Stimulated activated CD4-positive, alpha-beta T cell treated with anti-CD3 and anti-CD28 coated beads, Interleukin-4, amount 100 ng/mL, for 4 hours (primary cell): ENCODE data around the gene CAMK1D.
A peak's percentile ranks its signal among the peaks of the same experiment; 100 is the strongest.
"Not testable (repeated sequence)": the region's sequence is repeated elsewhere in the genome, so short reads cannot be mapped to it uniquely, and the experiment has no call there.

Experiments
- DNase-seq, 2 experiments: peaks; one replicate each; pipeline ENCODE4 v3.0.0-alpha.2; 2020

The CAMK1D gene

GRCh38 chr10:12431151-12432101 lies 82.1 kb downstream of the CAMK1D start:
- DNase-seq = no peak

GRCh38 chr10:12432402-12433189 lies 83.2 kb downstream of the CAMK1D start:
- no peak for DNase-seq

- no peak for DNase-seq
Measured at GRCh38 chr10:12434277-12434676, 84.9 kb downstream of the CAMK1D start.

- DNase-seq = not testable (repeated sequence)
Measured at GRCh38 chr10:12434677-12435076, 85.3 kb downstream of the CAMK1D start.

- DNase-seq = no peak
Measured at GRCh38 chr10:12435348-12435747, 86.0 kb downstream of the CAMK1D start.

- no peak for DNase-seq
Measured at GRCh38 chr10:12438919-12439692, 89.8 kb downstream of the CAMK1D start.

GRCh38 chr10:12439767-12440166 lies 90.4 kb downstream of the CAMK1D start:
- DNase-seq = not testable (repeated sequence)

GRCh38 chr10:12443026-12443425 lies 93.7 kb downstream of the CAMK1D start:
- no peak for DNase-seq

GRCh38 chr10:12444981-12445700 lies 95.8 kb downstream of the CAMK1D start:
- no peak for DNase-seq

GRCh38 chr10:12445701-12446334 lies 96.5 kb downstream of the CAMK1D start:
- DNase-seq = no peak

GRCh38 chr10:12448340-12448728 lies 99.0 kb downstream of the CAMK1D start:
- no peak for DNase-seq

- DNase-seq = peak; percentile 41 to 77
Measured at GRCh38 chr10:12448729-12449391, 99.5 kb downstream of the CAMK1D start.

- no peak for DNase-seq
Measured at GRCh38 chr10:12455318-12455717, 106.0 kb downstream of the CAMK1D start.

GRCh38 chr10:12455766-12456165 lies 106.4 kb downstream of the CAMK1D start:
- DNase-seq = no peak

GRCh38 chr10:12459340-12459739 lies 110.0 kb downstream of the CAMK1D start:
- DNase-seq = no peak

GRCh38 chr10:12459762-12460161 lies 110.4 kb downstream of the CAMK1D start:
- no peak for DNase-seq

GRCh38 chr10:12463459-12463838 lies 114.1 kb downstream of the CAMK1D start:
- no peak for DNase-seq

GRCh38 chr10:12465385-12466136 lies 116.2 kb downstream of the CAMK1D start:
- DNase-seq = no peak

GRCh38 chr10:12466704-12467305 lies 117.5 kb downstream of the CAMK1D start:
- DNase-seq = no peak

- DNase-seq = no peak
Measured at GRCh38 chr10:12469345-12469744, 120.0 kb downstream of the CAMK1D start.
